ENCODE measurements around the gene GLO1.

The GLO1 gene

DNA sequence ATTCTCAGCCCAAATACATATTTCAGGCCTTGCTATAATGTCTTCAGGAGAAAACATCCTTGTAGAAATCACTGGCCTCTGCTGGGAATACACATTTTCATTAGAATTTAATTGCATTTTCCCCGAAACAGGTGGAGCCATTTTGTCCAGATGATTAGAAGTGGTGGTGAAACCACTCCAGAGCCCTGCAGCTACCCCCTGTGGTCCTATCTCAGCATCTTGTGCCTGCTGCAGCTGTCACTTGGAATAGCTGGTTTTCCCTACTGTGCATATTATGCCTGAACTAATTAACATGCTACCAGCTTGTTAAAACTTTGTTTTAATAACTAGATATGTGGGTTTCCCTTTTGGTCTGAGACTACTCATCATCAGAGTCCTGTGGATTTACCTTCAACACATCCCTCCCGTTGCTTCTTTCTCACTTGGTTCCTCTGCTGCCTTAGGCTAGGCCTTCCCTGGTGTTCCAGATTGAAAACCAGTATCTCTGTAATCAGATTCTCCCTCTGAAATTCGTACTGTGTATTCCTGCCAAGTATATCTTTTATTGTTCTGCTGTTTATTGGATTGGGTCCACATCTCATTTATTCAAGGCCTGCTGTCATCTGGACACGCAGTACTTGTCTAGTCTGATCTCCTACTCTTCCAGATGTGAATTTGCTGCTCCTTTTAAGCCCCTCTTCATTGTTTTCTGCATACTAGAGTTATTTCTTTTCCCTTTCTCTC is 27.4 kb upstream of the GLO1 start:
- H4K20me1 ChIP-seq (ENCODE audit: insufficient read depth, low read length): no peaks in the 10 kb centered on the region
- ATAC-seq (ENCODE audit: insufficient read depth, low read depth) (no peak), DNase-seq (no peak)

DNA sequence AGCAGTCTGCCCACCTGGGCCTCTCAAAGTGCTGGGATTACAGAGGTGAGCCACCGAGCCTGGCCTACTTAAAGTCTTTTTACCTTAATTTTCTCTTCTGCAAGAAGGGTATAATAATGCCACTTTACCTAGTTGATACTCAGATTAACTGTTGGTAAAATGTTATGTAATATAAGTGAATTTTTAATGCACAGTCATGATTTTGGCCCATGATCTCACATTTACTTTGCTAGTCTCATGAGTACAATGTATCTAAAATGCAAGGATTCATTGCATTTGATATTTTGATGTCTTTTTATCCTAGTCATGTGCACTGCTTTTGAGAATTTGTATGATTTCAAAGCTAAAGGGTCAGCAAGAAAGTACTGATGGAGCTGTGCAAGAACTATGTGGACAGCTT is 25.3 kb upstream of the GLO1 start:
- TF ChIP-seq, protein P1, sequence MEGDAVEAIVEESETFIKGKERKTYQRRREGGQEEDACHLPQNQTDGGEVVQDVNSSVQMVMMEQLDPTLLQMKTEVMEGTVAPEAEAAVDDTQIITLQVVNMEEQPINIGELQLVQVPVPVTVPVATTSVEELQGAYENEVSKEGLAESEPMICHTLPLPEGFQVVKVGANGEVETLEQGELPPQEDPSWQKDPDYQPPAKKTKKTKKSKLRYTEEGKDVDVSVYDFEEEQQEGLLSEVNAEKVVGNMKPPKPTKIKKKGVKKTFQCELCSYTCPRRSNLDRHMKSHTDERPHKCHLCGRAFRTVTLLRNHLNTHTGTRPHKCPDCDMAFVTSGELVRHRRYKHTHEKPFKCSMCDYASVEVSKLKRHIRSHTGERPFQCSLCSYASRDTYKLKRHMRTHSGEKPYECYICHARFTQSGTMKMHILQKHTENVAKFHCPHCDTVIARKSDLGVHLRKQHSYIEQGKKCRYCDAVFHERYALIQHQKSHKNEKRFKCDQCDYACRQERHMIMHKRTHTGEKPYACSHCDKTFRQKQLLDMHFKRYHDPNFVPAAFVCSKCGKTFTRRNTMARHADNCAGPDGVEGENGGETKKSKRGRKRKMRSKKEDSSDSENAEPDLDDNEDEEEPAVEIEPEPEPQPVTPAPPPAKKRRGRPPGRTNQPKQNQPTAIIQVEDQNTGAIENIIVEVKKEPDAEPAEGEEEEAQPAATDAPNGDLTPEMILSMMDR (IDR thresholded peaks at IDR 0.05; ENCODE audit: borderline replicate concordance, extremely low read depth, low read length, poor library complexity, severe bottlenecking): no peak
- no peaks in the 10 kb centered on the region for H3K36me3 ChIP-seq (ENCODE audit: insufficient read depth, low read length)
- no peaks in the 10 kb centered on the region for H4K20me1 ChIP-seq (ENCODE audit: insufficient read depth, low read length)
- no peak overlapping the region for H3K4me3 ChIP-seq (ENCODE audit: low read depth in 1 of 2, low read length in 2 of 2)
- DNase-seq (no peak), ATAC-seq (ENCODE audit: insufficient read depth, low read depth) (no peak)
- no peak overlapping the region for H3K9ac ChIP-seq (ENCODE audit: low read depth, low read length)
- no peaks in the 10 kb centered on the region for H3K9me3 ChIP-seq (ENCODE audit: insufficient read depth, low read length, severe bottlenecking)
- H3K27me3 ChIP-seq (ENCODE audit: insufficient read depth, low read length, poor library complexity): no peaks in the 10 kb centered on the region
- no peak overlapping the region for H3K27ac ChIP-seq (ENCODE audit: low read length)
- H3K4me2 ChIP-seq (ENCODE audit: insufficient read depth, low read length): no peak overlapping the region
- no peak overlapping the region for H2AFZ ChIP-seq (ENCODE audit: low read depth, low read length)
- no peaks in the 10 kb centered on the region for H3K79me2 ChIP-seq (ENCODE audit: insufficient read depth, low read length)
- no peaks in the 10 kb centered on the region for H3K4me1 ChIP-seq (ENCODE audit: insufficient read depth, low read length)

More for the DNA sequence above, 27.4 kb upstream of the GLO1 start:
- Histone ChIP-seq H3K27me3 (ENCODE audit: insufficient read depth, low read length, poor library complexity) (no peaks in the 10 kb centered on the region), H2AFZ (ENCODE audit: low read depth, low read length) (no peak overlapping the region), H3K4me1 (ENCODE audit: insufficient read depth, low read length) (no peaks in the 10 kb centered on the region), H3K9ac (ENCODE audit: low read depth, low read length) (no peak overlapping the region), H3K4me3 (ENCODE audit: low read depth in 1 of 2, low read length in 2 of 2) (no peak overlapping the region), H3K27ac (ENCODE audit: low read length) (no peak overlapping the region), H3K9me3 (ENCODE audit: insufficient read depth, low read length, severe bottlenecking) (no peaks in the 10 kb centered on the region), H3K36me3 (ENCODE audit: insufficient read depth, low read length) (no peaks in the 10 kb centered on the region), H3K79me2 (ENCODE audit: insufficient read depth, low read length) (no peaks in the 10 kb centered on the region), H3K4me2 (ENCODE audit: insufficient read depth, low read length) (no peak overlapping the region)
- TF ChIP-seq, protein P1 (IDR thresholded peaks at IDR 0.05; ENCODE audit: borderline replicate concordance, extremely low read depth, low read length, poor library complexity, severe bottlenecking): no peak
- no peak for TF ChIP-seq EZH2 (IDR thresholded peaks at IDR 0.05; ENCODE audit: borderline replicate concordance, low read depth, low read length, severe bottlenecking)

GRCh38 chr6:38725414-38726183 is 22.7 kb upstream of the GLO1 start:
- Histone ChIP-seq H3K4me1 (ENCODE audit: insufficient read depth, low read length) (no peaks in the 10 kb centered on the region), H3K4me3 (ENCODE audit: low read depth in 1 of 2, low read length in 2 of 2) (no peak overlapping the region), H3K9me3 (ENCODE audit: insufficient read depth, low read length, severe bottlenecking) (no peaks in the 10 kb centered on the region), H3K27ac (ENCODE audit: low read length) (no peak overlapping the region), H3K4me2 (ENCODE audit: insufficient read depth, low read length) (no peak overlapping the region), H3K36me3 (ENCODE audit: insufficient read depth, low read length) (no peaks in the 10 kb centered on the region), H3K27me3 (ENCODE audit: insufficient read depth, low read length, poor library complexity) (no peaks in the 10 kb centered on the region), H4K20me1 (ENCODE audit: insufficient read depth, low read length) (no peaks in the 10 kb centered on the region), H3K9ac (ENCODE audit: low read depth, low read length) (no peak overlapping the region), H2AFZ (ENCODE audit: low read depth, low read length) (no peak overlapping the region), H3K79me2 (ENCODE audit: insufficient read depth, low read length) (no peaks in the 10 kb centered on the region)
- no peak for ATAC-seq (ENCODE audit: insufficient read depth, low read depth)
- TF ChIP-seq, protein P1 (IDR thresholded peaks at IDR 0.05; ENCODE audit: borderline replicate concordance, extremely low read depth, low read length, poor library complexity, severe bottlenecking): no peak
- TF ChIP-seq EZH2 (IDR thresholded peaks at IDR 0.05; ENCODE audit: borderline replicate concordance, low read depth, low read length, severe bottlenecking): no peak
- no peak for DNase-seq
